Naive thymus-derived CD4-positive, alpha-beta T cell (primary cell): ENCODE results near the gene PAX3. TPM values are rescaled to one million over a fixed set of nuclear protein-coding genes. Genes with fewer than 3 reads are reported as not detected.

ENCODE experiments used
- ATAC-seq: fragments of 150-1000 bp; cut with Tn5 transposase; 2 replicates; pipeline ENCODE4 v1.10.0; 2021; ENCODE audit warnings: mild to moderate bottlenecking, moderate library complexity
- CTCF ChIA-PET: fragments of 350-600 bp; sonication (Branson Sonifier 250); formaldehyde crosslinking; loops from one replicate; lab custom pipeline; 2021; ENCODE audit warnings: antibody characterized with exemption; lab: Charles Lee
- POLR2A ChIA-PET: fragments of 350-600 bp; sonication (Branson Sonifier 250); formaldehyde crosslinking; loops from one replicate; lab custom pipeline; 2021; ENCODE audit warnings: antibody characterized with exemption, inconsistent platforms; lab: Charles Lee
- DNase-seq, 9 donors: peaks; one replicate each; pipeline versions ENCODE4 v3.0.0 to v3.0.0-alpha.2; 2020 to 2022; ENCODE audit warnings: mixed read lengths in 1 of 9
- H3K27ac ChIP-seq: one replicate; pipeline ENCODE4 v1.7.0; 2013; ENCODE audit warnings: mild to moderate bottlenecking, low read depth, low read length, moderate library complexity
- H3K27me3 ChIP-seq, 2 donors: one replicate each; pipeline ENCODE4 v1.7.0; 2013; ENCODE audit warnings: low read length in 2 of 2, mild to moderate bottlenecking in 2 of 2, moderate library complexity in 2 of 2; ENCODE audit not compliant: control insufficient read depth in 2 of 2, insufficient read depth in 2 of 2
- H3K36me3 ChIP-seq, 3 experiments: 1 replicate in 2 of 3; 2 replicates in 1 of 3; pipeline ENCODE4 v1.7.0; 2013; ENCODE audit warnings: low read length in 3 of 3, mild to moderate bottlenecking in 3 of 3, moderate library complexity in 1 of 3; ENCODE audit not compliant: insufficient read depth in 3 of 3, control insufficient read depth in 2 of 3
- H3K4me1 ChIP-seq, 2 donors: one replicate each; pipeline ENCODE4 v1.7.0; 2013; ENCODE audit warnings: low read length in 2 of 2, mild to moderate bottlenecking in 2 of 2, moderate library complexity in 1 of 2; ENCODE audit not compliant: control insufficient read depth in 2 of 2, insufficient read depth in 2 of 2
- H3K4me3 ChIP-seq: 2 replicates; pipeline ENCODE4 v1.7.0; 2013; ENCODE audit warnings: mild to moderate bottlenecking, low read length
- H3K9me3 ChIP-seq, 3 experiments: 1 replicate in 2 of 3; 2 replicates in 1 of 3; pipeline ENCODE4 v1.7.0; 2013; ENCODE audit warnings: low read length in 3 of 3; ENCODE audit not compliant: control insufficient read depth in 2 of 3
- H3K27ac Mint-ChIP-seq, 9 donors: one replicate each; pipeline ENCODE4 v1.8.0; 2020 to 2022; ENCODE audit warnings: mixed read lengths in 9 of 9, mild to moderate bottlenecking in 8 of 9, moderate library complexity in 5 of 9, inconsistent platforms in 2 of 9
- H3K27me3 Mint-ChIP-seq, 5 donors: one replicate each; pipeline ENCODE4 v1.8.0; 2021 to 2022; ENCODE audit warnings: mixed read lengths in 5 of 5, mild to moderate bottlenecking in 1 of 5
- H3K36me3 Mint-ChIP-seq, 5 donors: one replicate each; pipeline ENCODE4 v1.8.0; 2020 to 2022; ENCODE audit warnings: mixed read lengths in 5 of 5, mild to moderate bottlenecking in 3 of 5, inconsistent platforms in 1 of 5
- H3K4me1 Mint-ChIP-seq, 7 donors: one replicate each; pipeline ENCODE4 v1.8.0; 2020 to 2022; ENCODE audit warnings: mixed read lengths in 7 of 7, mild to moderate bottlenecking in 3 of 7, inconsistent platforms in 1 of 7
- H3K4me3 Mint-ChIP-seq, 10 donors: one replicate each; pipeline ENCODE4 v1.8.0; 2020 to 2022; ENCODE audit warnings: mild to moderate bottlenecking in 10 of 10, mixed read lengths in 10 of 10, moderate library complexity in 6 of 10, inconsistent platforms in 2 of 10
- H3K9me3 Mint-ChIP-seq, 11 donors: one replicate each; pipeline ENCODE4 v1.8.0; 2020 to 2022; ENCODE audit warnings: mixed read lengths in 11 of 11, mild to moderate bottlenecking in 4 of 11, inconsistent platforms in 1 of 11, moderate library complexity in 1 of 11
- intact Hi-C, 2 donors: fragments of 100-400 bp; cut with micrococcal nuclease; formaldehyde crosslinking; loops; one replicate each; pipeline ENCODE4 v1.15.1; 2023
- polyA plus RNA-seq, 2 donors: library from polyadenylated mRNA; unstranded; fragments of 300-500 nt; fragmentation: Illumina TruSeq; gene quantifications; one replicate each; pipeline ENCODE4 v1.2.3, GENCODE V29; 2021
- total RNA-seq, 6 experiments: library from RNA in 5 of 6; stranded (reverse) in 5 of 6; gene quantifications; 1 replicate in 5 of 6; 2 replicates in 1 of 6; pipeline ENCODE4 v1.2.3 and lab custom pipeline; 2021 to 2026

The PAX3 gene
- total and polyA plus RNA-seq, 7 experiments from 2014 or later: not detected

DNA sequence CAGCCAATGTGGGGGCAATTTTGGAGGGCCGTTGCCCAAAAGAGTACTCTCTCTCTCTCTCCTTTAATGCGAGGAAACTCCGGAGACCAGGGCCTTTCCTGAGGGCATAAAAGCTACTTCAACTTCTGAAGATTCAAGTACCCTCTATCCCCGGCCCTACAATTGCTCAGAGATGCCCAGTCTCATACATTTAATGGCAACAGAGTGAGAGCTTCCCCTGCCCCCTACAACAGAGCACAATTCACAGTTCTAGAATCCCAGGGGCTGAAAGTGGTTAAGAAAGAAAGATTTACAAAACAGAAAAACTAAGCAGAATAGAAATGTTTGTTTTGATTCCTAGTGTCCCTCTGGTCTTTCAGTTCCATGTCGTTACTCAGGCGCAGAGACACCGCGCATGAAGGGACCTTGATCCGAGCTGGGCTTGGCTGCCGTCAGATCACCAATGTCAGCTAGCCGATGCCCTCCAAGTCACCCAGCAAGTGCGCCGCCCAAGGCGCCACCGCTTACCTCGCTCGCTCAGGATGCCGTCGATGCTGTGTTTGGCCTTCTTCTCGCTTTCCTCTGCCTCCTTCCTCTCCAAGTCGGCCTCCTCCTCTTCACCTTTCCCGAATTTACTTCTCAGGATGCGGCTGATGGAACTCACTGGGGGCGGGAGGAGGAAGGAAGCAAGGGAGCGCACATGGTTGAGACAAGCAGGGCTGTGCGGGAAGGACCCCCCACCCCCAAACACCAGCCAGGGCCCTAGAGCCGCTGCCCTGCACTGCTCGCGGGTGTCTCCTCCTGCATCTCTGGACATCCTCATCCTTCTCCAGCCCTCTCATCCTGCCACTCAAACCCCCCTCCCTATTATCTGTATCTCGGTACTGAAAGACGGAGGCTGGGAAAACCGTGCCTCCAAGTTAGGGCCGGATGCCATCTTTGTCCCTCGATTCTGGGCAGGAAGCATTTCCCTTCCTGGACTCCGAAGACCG is 4.9 kb downstream of the PAX3 start:
- H3K4me1 Mint-ChIP-seq: peaks cover 16 to 32% (median 28%) of the 10 kb centered on the region in 7 donors
- peaks cover 0 to 5% of the 10 kb centered on the region in 2 donors for H3K4me1 ChIP-seq
- H3K27me3 ChIP-seq: peaks cover 0 to 24% of the 10 kb centered on the region in 2 donors
- H3K36me3 ChIP-seq: no peaks in the 10 kb centered on the region
- H3K4me3 ChIP-seq: no peak overlapping the region
- ATAC-seq (no peak), DNase-seq (no peak)
- peaks cover 75 to 97% (median 91%) of the 10 kb centered on the region in 5 donors for H3K27me3 Mint-ChIP-seq
- H3K9me3 Mint-ChIP-seq: peaks cover 0 to 13% (median 3%) of the 10 kb centered on the region in 11 donors
- H3K4me3 Mint-ChIP-seq: peak overlapping the region in 2 of 10 donors; percentile 40 to 68
- ChIA-PET POLR2A (no interaction called here), CTCF (no interaction called here)
- H3K27ac ChIP-seq: no peak overlapping the region
- H3K9me3 ChIP-seq: no peaks in the 10 kb centered on the region
- intact Hi-C loops: no loop called here
- H3K27ac Mint-ChIP-seq: no peak overlapping the region
- H3K36me3 Mint-ChIP-seq: peaks cover 0 to 11% (median 0%) of the 10 kb centered on the region in 5 donors

DNA sequence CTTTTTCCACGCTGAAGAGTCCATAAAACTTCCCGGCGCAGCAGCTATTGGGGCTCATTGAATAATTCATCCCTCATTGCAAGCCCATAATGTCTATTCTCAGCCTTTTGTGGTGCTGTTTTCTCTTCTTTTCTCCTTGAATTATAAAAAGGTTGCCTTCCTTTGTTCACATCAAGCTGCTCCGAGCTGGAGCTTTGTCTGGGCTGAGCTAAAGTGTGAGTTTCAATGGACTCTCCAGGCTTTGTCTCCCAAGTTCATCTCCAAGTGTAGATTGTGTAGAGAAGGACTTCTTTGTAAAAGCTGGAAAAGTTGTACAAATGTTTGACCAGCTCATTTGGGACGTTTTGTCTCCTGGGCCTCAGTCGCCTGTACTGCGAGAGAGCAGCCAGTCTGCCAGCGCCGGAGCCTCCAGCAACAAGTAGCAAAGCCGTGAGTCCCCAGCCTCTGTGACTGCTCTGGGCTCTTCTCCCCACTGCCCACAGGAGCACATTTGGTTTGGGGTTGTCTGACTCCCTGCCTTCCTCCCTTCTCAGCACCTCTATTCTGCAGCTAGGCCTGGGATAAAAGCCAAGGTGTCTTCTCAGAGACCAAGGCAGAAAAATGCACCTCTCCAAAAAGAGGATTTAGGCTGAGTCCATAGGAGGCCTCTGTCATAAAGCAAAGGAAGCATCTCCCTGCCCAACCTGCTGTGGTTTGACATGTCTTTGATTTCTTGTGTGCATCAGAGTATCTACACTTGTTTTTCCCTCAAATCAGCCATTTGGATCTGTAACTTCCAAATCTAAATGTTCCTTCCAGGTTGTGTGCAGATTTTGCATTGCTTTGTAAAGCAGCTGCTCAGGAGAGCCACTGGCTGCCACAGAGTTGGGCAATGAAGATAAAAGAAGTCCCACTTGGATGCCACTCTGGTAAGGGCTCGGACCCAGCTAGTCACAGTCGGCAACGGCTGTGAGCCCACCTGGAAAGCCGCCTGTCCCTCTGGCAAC is 6.4 kb downstream of the PAX3 start:
- no peak overlapping the region for H3K27ac Mint-ChIP-seq
- H3K27me3 Mint-ChIP-seq: peaks cover 80 to 98% (median 95%) of the 10 kb centered on the region in 5 donors
- Histone ChIP-seq H3K4me3 (no peak overlapping the region), H3K36me3 (no peaks in the 10 kb centered on the region), H3K4me1 (peaks cover 0 to 5% of the 10 kb centered on the region in 2 donors), H3K27ac (no peak overlapping the region), H3K27me3 (peaks cover 0 to 15% of the 10 kb centered on the region in 2 donors), H3K9me3 (no peaks in the 10 kb centered on the region)
- H3K9me3 Mint-ChIP-seq: peaks cover 0 to 22% (median 2%) of the 10 kb centered on the region in 11 donors
- DNase-seq (no peak), ATAC-seq (no peak)
- intact Hi-C loops: no loop called here
- H3K36me3 Mint-ChIP-seq: peaks cover 0 to 7% (median 0%) of the 10 kb centered on the region in 5 donors
- H3K4me3 Mint-ChIP-seq: no peak overlapping the region
- POLR2A ChIA-PET: no interaction called here
- peaks cover 16 to 32% (median 24%) of the 10 kb centered on the region in 7 donors for H3K4me1 Mint-ChIP-seq
- CTCF ChIA-PET: no interaction called here

DNA sequence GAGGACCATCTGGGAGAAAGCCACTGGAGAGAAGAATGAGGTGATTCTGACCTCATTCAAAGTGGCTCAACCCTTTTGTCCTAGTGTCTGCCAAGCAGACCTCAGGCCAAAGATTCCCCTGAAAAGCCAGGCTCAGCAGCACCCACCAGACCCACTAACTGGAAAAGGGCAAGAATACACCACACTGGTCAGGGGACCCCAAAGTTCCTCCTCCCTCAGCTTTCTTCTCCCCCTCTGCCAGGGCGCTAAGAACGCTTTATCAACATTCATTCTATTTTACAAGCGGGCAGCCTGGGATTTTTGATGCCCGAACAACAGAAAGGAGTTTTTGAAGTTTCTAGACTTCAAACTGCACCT is 7.3 kb downstream of the PAX3 start:
- no peaks in the 10 kb centered on the region for H3K36me3 ChIP-seq
- H3K27ac ChIP-seq: no peak overlapping the region
- no peak overlapping the region for H3K27ac Mint-ChIP-seq
- no peak overlapping the region for H3K4me3 ChIP-seq
- POLR2A ChIA-PET: no interaction called here
- peaks cover 0 to 7% (median 0%) of the 10 kb centered on the region in 5 donors for H3K36me3 Mint-ChIP-seq
- H3K27me3 ChIP-seq: peaks cover 0 to 13% of the 10 kb centered on the region in 2 donors
- H3K9me3 ChIP-seq: no peaks in the 10 kb centered on the region
- intact Hi-C loops: loop anchor here in 1 of 2 donors (2.0 kb wide), 1 partner anchor 13 kb away; no protein-coding TSS in a partner anchor
- peaks cover 80 to 97% (median 94%) of the 10 kb centered on the region in 5 donors for H3K27me3 Mint-ChIP-seq
- H3K9me3 Mint-ChIP-seq: peaks cover 0 to 17% (median 2%) of the 10 kb centered on the region in 11 donors
- DNase-seq (no peak), ATAC-seq (no peak)
- H3K4me1 Mint-ChIP-seq: peaks cover 8 to 25% (median 16%) of the 10 kb centered on the region in 7 donors
- H3K4me1 ChIP-seq: peaks cover 0 to 5% of the 10 kb centered on the region in 2 donors
- CTCF ChIA-PET: no interaction called here
- H3K4me3 Mint-ChIP-seq: no peak overlapping the region

- Mint-ChIP-seq H3K27ac (no peak overlapping the region), H3K27me3 (peaks cover 78 to 95% (median 92%) of the 10 kb centered on the region in 5 donors)
These were observed 7.9 kb downstream of the PAX3 start for GRCh38 chr2:222290736-222291484.

GRCh38 chr2:222290401-222290735 is 8.4 kb downstream of the PAX3 start:
- H3K4me3 ChIP-seq: no peak overlapping the region
- H3K27ac Mint-ChIP-seq: peak overlapping the region in 1 of 9 donors; percentile 31
- POLR2A ChIA-PET: no interaction called here
- H3K27me3 ChIP-seq: peaks cover 0 to 9% of the 10 kb centered on the region in 2 donors
- DNase-seq: no peak
- H3K27ac ChIP-seq: no peak overlapping the region
- intact Hi-C loops: loop anchor here in 1 of 2 donors (2.0 kb wide), 1 partner anchor 14 kb away; no protein-coding TSS in a partner anchor
- no peaks in the 10 kb centered on the region for H3K4me1 ChIP-seq
- peaks cover 0 to 12% (median 2%) of the 10 kb centered on the region in 11 donors for H3K9me3 Mint-ChIP-seq
- peaks cover 0 to 7% (median 0%) of the 10 kb centered on the region in 5 donors for H3K36me3 Mint-ChIP-seq
- peaks cover 5 to 17% (median 7%) of the 10 kb centered on the region in 7 donors for H3K4me1 Mint-ChIP-seq
- no peaks in the 10 kb centered on the region for H3K36me3 ChIP-seq
- no peak for ATAC-seq
- peaks cover 72 to 95% (median 92%) of the 10 kb centered on the region in 5 donors for H3K27me3 Mint-ChIP-seq
- H3K4me3 Mint-ChIP-seq: no peak overlapping the region
- no peaks in the 10 kb centered on the region for H3K9me3 ChIP-seq
- CTCF ChIA-PET: no interaction called here

More at GRCh38 chr2:222290736-222291484, 7.9 kb downstream of the PAX3 start:
- intact Hi-C loops: loop anchor here in 1 of 2 donors (2.0 kb wide), 1 partner anchor 14 kb away; no protein-coding TSS in a partner anchor
- peaks cover 0 to 7% (median 0%) of the 10 kb centered on the region in 5 donors for H3K36me3 Mint-ChIP-seq
- Histone ChIP-seq H3K4me3 (no peak overlapping the region), H3K36me3 (no peaks in the 10 kb centered on the region), H3K27ac (no peak overlapping the region), H3K4me1 (peaks cover 0 to 1% of the 10 kb centered on the region in 2 donors), H3K27me3 (peaks cover 0 to 13% of the 10 kb centered on the region in 2 donors), H3K9me3 (no peaks in the 10 kb centered on the region)
- peaks cover 0 to 12% (median 2%) of the 10 kb centered on the region in 11 donors for H3K9me3 Mint-ChIP-seq
- ATAC-seq (no peak), DNase-seq (no peak)
- CTCF ChIA-PET: no interaction called here
- POLR2A ChIA-PET: no interaction called here
- peaks cover 5 to 22% (median 12%) of the 10 kb centered on the region in 7 donors for H3K4me1 Mint-ChIP-seq
- H3K4me3 Mint-ChIP-seq: no peak overlapping the region
